ENCODE data around the gene GSDMA.
"Not testable (repeated sequence)": the region's sequence is repeated elsewhere in the genome, so short reads cannot be mapped to it uniquely, and the experiment has no call there.

The GSDMA gene

DNA sequence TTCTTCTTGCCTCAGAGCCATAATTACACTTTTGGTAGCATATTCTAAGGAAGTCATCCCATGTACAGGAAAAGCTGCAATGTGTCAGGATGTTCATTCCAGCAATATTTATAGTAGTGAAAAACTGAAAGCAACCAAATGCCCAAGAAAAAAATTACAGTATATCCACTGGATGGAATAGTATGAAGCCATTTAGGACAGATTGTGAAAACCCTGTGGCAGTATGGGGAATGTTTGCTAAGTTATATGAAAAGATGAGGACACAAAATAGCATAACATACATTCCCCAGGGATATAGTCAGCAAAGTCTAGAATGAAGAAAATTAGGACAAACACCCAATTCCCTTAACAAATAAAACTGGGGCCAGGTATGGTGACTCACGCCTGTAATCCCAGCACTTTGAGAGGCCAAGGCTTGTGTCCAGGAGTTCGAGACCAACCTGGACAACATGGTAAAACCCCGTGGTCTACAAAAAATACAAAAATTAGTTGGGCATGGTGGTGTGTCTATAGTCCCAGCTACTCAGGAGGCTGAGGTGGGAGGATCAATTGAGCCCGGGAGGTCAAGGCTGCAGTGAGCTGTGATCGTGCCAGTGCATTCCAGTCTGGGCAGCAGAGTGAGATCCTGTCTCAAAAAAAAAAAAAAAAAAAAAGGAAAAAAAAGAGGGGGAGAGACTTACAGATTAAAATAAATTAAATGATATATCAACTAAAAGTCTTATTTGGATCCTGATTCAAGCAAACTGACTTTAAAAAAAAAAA lies 33.0 kb upstream of the GSDMA start:
- no peak for DNase-seq (ENCODE audit: low read depth)

GRCh38 chr17:39933912-39934311 lies 28.9 kb upstream of the GSDMA start:
- DNase-seq (ENCODE audit: low read depth), result no peak

GRCh38 chr17:39934324-39934723 lies 28.5 kb upstream of the GSDMA start:
- DNase-seq (ENCODE audit: low read depth), result no peak

DNA sequence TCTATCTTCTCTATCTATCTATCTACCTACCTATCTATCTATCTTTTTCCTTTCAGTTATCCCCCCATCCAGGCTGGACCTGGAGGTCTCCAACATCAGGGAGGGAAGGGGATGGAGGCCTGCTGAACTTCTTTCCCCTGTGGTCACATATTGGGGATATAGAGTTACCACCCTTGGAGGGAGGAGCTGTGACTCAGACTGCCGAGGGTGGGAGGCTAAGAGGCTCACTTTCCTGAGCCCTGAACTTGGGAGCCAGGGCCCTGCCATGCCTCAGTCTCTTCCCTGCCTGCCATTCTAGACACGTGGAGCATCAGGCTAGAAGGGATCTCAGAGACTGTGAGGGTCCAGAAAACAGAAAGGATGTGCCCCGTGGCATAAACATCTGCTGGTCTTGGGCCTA lies 26.9 kb upstream of the GSDMA start:
- no peak for DNase-seq (ENCODE audit: low read depth)

GRCh38 chr17:39937447-39937846 lies 25.4 kb upstream of the GSDMA start:
- no peak for DNase-seq (ENCODE audit: low read depth)

DNA sequence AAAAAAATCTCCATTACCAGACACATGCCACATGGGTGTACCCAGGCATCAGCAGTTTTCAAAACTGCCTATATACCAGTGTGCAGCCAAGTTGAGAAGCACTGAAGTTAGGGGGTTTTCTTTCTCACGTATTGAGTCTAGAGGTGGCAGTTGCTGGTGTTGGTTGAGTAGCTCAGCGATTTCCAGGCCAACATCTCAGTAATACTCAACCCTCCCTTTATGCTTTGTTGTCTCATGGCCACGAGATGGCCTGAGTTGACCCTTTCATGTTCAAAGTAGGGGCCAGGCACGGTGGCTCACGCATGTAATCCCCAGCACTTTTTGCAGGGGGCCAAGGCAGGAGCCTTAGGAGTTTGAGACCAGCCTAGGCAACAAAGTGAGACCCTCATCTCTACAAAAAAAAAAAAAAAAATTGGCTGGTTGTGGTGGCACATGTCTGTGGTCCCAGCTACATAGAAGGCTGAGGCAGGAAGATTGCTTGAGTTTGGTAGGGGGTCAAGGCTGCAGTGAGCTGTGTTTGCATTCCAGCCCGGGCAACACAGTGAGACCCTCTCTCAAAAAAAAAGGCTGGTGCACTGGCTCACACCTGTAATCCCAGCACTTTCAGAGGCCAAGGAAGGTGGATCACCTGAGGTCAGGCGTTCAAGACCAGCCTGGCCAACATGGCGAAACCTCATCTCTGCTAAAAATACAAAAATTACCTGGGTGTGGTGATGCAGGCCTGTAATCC lies 24.5 kb upstream of the GSDMA start:
- no peak for DNase-seq (ENCODE audit: low read depth)

GRCh38 chr17:39939106-39939505 lies 23.7 kb upstream of the GSDMA start:
- no peak for DNase-seq (ENCODE audit: low read depth)

GRCh38 chr17:39939588-39940419 lies 23.0 kb upstream of the GSDMA start:
- DNase-seq (ENCODE audit: low read depth), result no peak

- no peak for DNase-seq (ENCODE audit: low read depth)
Measured at GRCh38 chr17:39943702-39944392, 19.0 kb upstream of the GSDMA start.

- no peak for DNase-seq (ENCODE audit: low read depth)
Measured at GRCh38 chr17:39944393-39944711, 18.5 kb upstream of the GSDMA start.

DNA sequence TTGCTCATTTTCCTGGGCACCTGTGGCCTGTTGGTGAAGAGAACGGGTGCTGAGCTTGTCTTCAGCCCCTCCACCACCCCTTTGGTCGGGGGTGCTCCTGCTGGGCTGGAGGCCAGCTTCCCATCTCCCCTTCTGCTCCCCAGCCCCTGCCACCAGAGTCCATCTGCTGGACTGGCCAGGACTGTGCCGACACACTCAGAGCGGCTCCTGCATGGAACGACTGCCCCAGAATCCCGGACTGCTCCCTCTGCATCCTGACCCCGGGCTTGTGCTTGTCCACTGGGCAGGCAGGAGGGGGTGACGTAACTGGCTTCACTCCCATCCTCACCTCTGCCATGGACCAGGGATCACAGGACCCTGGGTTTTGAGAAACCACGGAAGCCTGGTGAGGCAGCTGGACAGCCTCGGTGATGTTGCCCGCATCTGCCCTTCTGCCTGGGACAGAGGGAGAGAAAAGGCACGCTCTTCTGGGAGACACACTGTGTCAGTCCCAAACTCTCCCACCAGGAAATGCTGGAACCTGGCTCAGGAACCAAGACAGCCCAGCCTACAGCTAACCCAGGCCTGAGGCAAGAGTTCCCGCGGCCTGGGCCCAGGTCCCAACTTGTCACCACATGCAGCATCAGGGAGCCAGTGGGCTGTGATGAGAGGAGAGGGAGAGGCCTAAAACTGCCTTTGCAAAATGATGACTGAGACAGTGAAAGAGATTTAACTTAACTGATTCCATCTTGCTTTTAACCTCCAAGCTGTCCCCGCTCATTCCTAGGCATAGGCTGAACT lies 16.1 kb upstream of the GSDMA start:
- DNase-seq (ENCODE audit: low read depth), result no peak

DNA sequence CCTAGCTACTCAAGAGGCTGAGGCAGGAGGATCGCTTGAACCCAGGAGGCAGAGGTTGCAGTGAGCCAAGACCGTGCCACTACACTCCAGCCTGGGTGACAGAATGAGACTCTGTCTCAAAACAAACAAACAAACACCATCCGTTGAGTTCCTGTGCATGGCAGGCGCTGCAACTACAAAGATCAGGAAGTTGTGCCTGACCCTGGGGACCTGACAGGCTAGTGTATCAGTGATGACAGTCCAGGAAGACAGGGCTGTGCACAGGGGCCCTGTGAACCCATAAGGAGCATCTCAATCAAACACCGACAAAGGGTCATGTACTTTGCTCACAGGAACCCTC lies 14.3 kb upstream of the GSDMA start:
- DNase-seq (ENCODE audit: low read depth), result not testable (repeated sequence)

DNA sequence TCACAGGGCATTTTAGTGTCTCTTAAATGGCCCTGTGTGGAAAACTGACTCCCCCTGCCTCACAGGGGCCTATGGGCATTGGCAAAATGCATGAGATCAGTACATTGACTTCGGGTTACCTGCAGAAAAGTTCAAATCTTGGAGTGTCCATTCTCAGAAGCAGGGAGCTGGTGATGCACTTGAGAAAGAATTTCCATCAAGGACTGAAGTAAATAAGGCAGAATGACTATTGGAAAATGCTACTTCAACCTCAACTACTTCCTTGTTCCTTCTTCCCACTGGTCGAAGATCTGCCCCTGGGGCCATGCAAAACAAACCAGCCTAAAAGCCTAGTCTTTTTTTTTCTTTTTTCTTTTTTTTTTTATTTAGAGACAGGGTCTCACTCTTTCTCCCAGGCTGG lies 13.8 kb upstream of the GSDMA start:
- DNase-seq (ENCODE audit: low read depth), result no peak

DNA sequence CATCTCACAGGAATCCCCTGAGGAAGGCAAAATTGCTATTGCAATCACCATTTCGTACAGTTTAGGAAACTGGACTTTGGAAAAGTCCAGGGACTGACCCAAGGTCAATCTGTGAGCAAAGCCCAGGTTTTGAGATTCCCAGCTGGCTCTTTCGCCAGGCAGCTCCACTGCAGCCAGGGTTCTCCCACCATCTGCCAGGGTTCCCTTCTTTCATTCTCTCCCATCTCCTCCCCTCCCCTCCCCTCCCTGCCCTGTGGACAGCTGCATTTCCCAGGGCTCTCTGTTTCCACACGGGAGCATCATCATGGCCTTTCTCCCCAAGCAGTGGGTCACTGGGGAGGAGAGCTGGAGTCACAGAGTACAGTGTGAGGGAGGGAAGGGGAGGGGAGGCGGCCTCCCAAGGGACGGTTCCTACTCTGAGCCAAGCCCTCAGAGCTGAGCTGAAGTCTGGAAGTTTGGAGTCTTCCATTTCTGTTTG lies 11.9 kb upstream of the GSDMA start:
- DNase-seq (ENCODE audit: low read depth), result no peak

DNA sequence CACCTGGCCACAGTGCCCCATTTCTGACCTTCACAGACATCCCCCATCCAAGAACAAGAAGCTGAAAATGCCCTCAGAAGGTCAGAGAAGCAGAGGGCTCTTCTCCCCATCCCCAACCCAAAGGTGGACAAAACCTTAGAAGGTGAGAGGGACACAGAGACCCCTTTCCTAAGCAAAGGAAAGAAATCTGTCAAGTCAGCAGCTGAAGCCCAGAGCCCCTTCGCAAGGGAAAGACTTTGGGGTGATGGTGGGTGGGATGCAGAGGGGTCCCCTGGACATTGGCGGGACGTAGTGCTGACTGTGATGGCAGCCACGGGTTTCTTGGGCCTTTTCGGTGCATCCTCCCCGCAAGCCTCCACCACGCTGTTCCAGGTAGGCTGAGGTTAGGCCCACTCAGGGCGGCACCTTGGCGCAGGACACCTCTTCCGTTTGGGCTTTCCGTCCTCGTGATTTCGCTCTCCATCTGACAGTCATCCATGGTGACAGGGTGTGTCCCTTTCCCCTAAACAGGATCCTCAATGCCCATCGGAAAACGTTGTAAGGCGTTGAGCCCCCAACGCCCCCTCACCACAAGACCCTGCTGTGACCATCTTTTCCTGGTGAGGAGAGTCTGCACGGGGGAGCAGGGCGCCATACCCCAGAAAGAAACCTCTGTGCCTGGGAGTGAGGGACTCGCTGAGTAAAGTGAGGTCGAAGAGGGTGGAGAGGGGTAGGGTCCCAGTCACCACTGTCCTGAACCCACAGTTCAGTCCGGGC lies 10.7 kb upstream of the GSDMA start:
- DNase-seq (ENCODE audit: low read depth), result no peak

- DNase-seq (ENCODE audit: low read depth), result peak; percentile 95
Measured at GRCh38 chr17:39952680-39953470, 9.9 kb upstream of the GSDMA start.

- DNase-seq (ENCODE audit: low read depth), result no peak
Measured at GRCh38 chr17:39953471-39953888, 9.3 kb upstream of the GSDMA start.

DNA sequence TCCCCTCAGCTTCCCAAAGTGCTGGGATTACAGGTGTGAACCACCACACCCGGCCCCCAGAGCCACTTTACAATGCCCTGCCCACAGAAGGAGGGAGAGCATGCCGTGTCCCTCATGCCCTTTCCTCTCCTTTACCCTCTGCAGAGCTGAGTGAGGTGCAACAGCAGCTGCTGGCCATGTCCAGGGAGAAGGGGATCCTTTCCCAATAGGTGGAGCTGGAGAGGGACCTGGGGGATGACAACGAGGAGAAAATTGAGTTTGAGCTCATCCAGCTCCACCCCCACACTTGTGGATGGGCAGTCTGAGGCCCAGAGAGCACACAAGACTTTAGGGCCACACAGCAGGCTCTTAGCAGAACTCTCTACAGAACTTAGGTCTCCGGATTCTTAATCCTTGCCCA lies 7.9 kb upstream of the GSDMA start:
- DNase-seq (ENCODE audit: low read depth), result no peak

GRCh38 chr17:39955726-39956225 lies 7.0 kb upstream of the GSDMA start:
- no peak for DNase-seq (ENCODE audit: low read depth)
